ENCODE results near the gene SEMA4D. TPM values are rescaled to one million over a fixed set of nuclear protein-coding genes. Genes with fewer than 3 reads are reported as not detected.

SEMA4D gene
- total RNA-seq, 1 donor from 2014 or later: 79.7 TPM

- ChIA-PET CTCF (interaction anchor here (1.3 kb wide), 1 partner anchor 11 kb away, joined by 3 read pairs; no protein-coding TSS in a partner anchor), POLR2A (no interaction called here)
- H3K4me3 Mint-ChIP-seq: no peak overlapping the region
- no peak overlapping the region for H3K27ac Mint-ChIP-seq
- H3K36me3 Mint-ChIP-seq (ENCODE audit: low read depth): no peaks in the 10 kb centered on the region
- ATAC-seq (ENCODE audit: low read depth) (no peak), DNase-seq (no peak)
- no peak for TF ChIP-seq CTCF (IDR thresholded peaks at IDR 0.05)
- H3K4me1 Mint-ChIP-seq: peaks cover 24% of the 10 kb centered on the region
- H3K9me3 Mint-ChIP-seq: no peaks in the 10 kb centered on the region
- no peaks in the 10 kb centered on the region for H3K27me3 Mint-ChIP-seq
- intact Hi-C loops (cut with micrococcal nuclease): no loop called here
Measured at GRCh38 chr9:89533411-89534095, 35.6 kb upstream of the SEMA4D start.

DNA sequence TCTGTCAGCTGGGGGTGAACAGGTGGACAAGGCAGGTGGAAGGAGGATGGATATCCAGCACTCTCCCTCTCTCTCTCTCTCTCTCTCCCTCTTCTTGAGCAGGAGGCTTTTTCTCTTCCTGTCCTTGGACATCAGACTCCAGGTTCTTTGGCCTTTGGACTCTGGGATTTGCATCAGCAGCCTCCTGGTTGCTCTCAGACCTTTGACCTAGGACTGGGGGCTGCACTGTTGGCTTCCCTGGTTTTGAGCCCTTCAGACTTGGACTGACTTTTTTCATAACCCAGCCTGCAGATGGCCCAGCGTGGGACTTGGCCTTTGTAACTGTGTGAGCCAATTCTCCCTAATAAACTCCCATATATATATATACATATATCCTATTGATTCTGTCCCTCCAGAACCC lies 35.0 kb upstream of the SEMA4D start:
- no peak for TF ChIP-seq CTCF (IDR thresholded peaks at IDR 0.05)
- ATAC-seq (ENCODE audit: low read depth): no peak
- Mint-ChIP-seq H3K27ac (no peak overlapping the region), H3K4me1 (peaks cover 24% of the 10 kb centered on the region), H3K27me3 (no peaks in the 10 kb centered on the region), H3K4me3 (no peak overlapping the region), H3K36me3 (ENCODE audit: low read depth) (no peaks in the 10 kb centered on the region), H3K9me3 (no peaks in the 10 kb centered on the region)
- CTCF ChIA-PET: interaction anchor here (1.5 kb wide), 1 partner anchor 16 kb away, joined by 4 read pairs; no protein-coding TSS in a partner anchor
- POLR2A ChIA-PET: interaction anchor here (1.9 kb wide), 1 partner anchor 10 kb away, joined by 7 read pairs; no protein-coding TSS in a partner anchor
- no peak for DNase-seq
- intact Hi-C loops (cut with micrococcal nuclease): no loop called here

DNA sequence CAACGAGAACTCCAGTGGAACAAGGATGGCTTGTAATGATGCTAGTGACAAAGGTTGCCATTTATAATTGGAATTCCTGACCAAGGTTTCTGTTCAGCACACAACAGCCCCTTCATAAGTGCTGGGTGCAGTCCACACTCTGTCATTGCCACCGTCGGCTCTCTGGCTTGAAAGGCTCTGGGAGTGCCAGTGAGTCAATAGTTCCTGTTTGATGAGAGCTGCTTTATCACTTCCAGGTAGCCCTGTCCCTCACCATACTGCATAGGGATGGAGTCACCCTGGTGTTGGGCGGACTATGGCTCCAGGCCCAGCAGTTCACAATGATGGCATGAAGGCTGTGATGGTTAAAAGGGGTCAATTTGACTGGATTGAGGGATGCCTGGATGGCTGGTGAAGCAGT lies 34.6 kb upstream of the SEMA4D start:
- Mint-ChIP-seq H3K27ac (no peak overlapping the region), H3K4me3 (no peak overlapping the region), H3K27me3 (no peaks in the 10 kb centered on the region), H3K4me1 (peaks cover 23% of the 10 kb centered on the region), H3K9me3 (no peaks in the 10 kb centered on the region), H3K36me3 (ENCODE audit: low read depth) (no peaks in the 10 kb centered on the region)
- POLR2A ChIA-PET: interaction anchor here (1.9 kb wide), 1 partner anchor 10 kb away, joined by 7 read pairs; no protein-coding TSS in a partner anchor
- no peak for TF ChIP-seq CTCF (IDR thresholded peaks at IDR 0.05)
- DNase-seq (no peak), ATAC-seq (ENCODE audit: low read depth) (no peak)
- intact Hi-C loops (cut with micrococcal nuclease): no loop called here
- CTCF ChIA-PET: interaction anchor here (1.5 kb wide), 1 partner anchor 17 kb away, joined by 4 read pairs; no protein-coding TSS in a partner anchor

GRCh38 chr9:89531766-89532165 lies 33.9 kb upstream of the SEMA4D start:
- no peak overlapping the region for H3K4me3 Mint-ChIP-seq
- no peak overlapping the region for H3K27ac Mint-ChIP-seq
- H3K4me1 Mint-ChIP-seq: peaks cover 19% of the 10 kb centered on the region
- no peaks in the 10 kb centered on the region for H3K36me3 Mint-ChIP-seq (ENCODE audit: low read depth)
- ChIA-PET CTCF (interaction anchor here (1.5 kb wide), 1 partner anchor 17 kb away, joined by 4 read pairs; no protein-coding TSS in a partner anchor), POLR2A (interaction anchor here (0.7 to 1.9 kb wide), 3 partner anchors 9 to 138 kb away, joined by 3 to 10 read pairs (median 7); no protein-coding TSS in a partner anchor)
- intact Hi-C loops (cut with micrococcal nuclease): no loop called here
- TF ChIP-seq CTCF (IDR thresholded peaks at IDR 0.05): no peak
- H3K27me3 Mint-ChIP-seq: no peaks in the 10 kb centered on the region
- H3K9me3 Mint-ChIP-seq: peaks cover 3% of the 10 kb centered on the region
- no peak for ATAC-seq (ENCODE audit: low read depth)
- DNase-seq: no peak

- H3K4me1 Mint-ChIP-seq: peaks cover 14% of the 10 kb centered on the region
- H3K9me3 Mint-ChIP-seq: peaks cover 3% of the 10 kb centered on the region
- POLR2A ChIA-PET: interaction anchor here (0.7 kb wide), 1 partner anchor 10 kb away, joined by 3 read pairs; no protein-coding TSS in a partner anchor
- no peak overlapping the region for H3K27ac Mint-ChIP-seq
- no peaks in the 10 kb centered on the region for H3K27me3 Mint-ChIP-seq
- no peaks in the 10 kb centered on the region for H3K36me3 Mint-ChIP-seq (ENCODE audit: low read depth)
- ATAC-seq (ENCODE audit: low read depth): no peak
- DNase-seq: no peak
- CTCF ChIA-PET: interaction anchor here (2.2 kb wide), 1 partner anchor 18 kb away, joined by 12 read pairs; no protein-coding TSS in a partner anchor
- H3K4me3 Mint-ChIP-seq: no peak overlapping the region
- no peak for TF ChIP-seq CTCF (IDR thresholded peaks at IDR 0.05)
- intact Hi-C loops (cut with micrococcal nuclease): no loop called here
Measured at GRCh38 chr9:89530726-89531125, 32.8 kb upstream of the SEMA4D start.

Measured in activated B cell treated with CpG ODN at 0.5 μM for 24 hours (primary cell).